Measurements from ENCODE around the gene ARHGEF33.

ARHGEF33 gene

DNA sequence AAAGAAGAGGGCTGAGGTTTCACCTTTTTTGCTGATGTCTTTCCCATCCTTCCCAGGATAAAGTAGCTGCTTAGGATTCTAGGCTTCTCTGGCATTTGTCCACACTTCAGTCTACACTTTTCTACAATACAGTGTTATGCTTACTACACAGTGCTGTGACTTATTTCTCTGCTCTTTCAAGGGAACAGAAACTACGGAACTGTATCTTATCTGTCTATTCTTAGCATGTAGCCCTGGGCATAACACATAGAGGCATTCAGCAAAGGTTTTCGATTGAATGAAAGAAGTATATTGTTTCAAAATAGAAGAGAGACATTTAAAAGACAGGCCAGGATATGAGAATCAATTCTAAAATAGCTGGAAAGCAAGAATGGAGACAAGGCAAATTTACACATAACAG is 110.9 kb downstream of the ARHGEF33 start:
- DNase-seq (ENCODE audit: low read depth in 1 of 2, low spot score in 1 of 2), result no peak
- TF ChIP-seq, protein P1, sequence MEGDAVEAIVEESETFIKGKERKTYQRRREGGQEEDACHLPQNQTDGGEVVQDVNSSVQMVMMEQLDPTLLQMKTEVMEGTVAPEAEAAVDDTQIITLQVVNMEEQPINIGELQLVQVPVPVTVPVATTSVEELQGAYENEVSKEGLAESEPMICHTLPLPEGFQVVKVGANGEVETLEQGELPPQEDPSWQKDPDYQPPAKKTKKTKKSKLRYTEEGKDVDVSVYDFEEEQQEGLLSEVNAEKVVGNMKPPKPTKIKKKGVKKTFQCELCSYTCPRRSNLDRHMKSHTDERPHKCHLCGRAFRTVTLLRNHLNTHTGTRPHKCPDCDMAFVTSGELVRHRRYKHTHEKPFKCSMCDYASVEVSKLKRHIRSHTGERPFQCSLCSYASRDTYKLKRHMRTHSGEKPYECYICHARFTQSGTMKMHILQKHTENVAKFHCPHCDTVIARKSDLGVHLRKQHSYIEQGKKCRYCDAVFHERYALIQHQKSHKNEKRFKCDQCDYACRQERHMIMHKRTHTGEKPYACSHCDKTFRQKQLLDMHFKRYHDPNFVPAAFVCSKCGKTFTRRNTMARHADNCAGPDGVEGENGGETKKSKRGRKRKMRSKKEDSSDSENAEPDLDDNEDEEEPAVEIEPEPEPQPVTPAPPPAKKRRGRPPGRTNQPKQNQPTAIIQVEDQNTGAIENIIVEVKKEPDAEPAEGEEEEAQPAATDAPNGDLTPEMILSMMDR (IDR thresholded peaks at IDR 0.05; ENCODE audit: insufficient read depth, low read length), result no peak
- no peak for TF ChIP-seq GABPA (IDR thresholded peaks at IDR 0.05; ENCODE audit: low read depth)
- TF ChIP-seq, protein P2, sequence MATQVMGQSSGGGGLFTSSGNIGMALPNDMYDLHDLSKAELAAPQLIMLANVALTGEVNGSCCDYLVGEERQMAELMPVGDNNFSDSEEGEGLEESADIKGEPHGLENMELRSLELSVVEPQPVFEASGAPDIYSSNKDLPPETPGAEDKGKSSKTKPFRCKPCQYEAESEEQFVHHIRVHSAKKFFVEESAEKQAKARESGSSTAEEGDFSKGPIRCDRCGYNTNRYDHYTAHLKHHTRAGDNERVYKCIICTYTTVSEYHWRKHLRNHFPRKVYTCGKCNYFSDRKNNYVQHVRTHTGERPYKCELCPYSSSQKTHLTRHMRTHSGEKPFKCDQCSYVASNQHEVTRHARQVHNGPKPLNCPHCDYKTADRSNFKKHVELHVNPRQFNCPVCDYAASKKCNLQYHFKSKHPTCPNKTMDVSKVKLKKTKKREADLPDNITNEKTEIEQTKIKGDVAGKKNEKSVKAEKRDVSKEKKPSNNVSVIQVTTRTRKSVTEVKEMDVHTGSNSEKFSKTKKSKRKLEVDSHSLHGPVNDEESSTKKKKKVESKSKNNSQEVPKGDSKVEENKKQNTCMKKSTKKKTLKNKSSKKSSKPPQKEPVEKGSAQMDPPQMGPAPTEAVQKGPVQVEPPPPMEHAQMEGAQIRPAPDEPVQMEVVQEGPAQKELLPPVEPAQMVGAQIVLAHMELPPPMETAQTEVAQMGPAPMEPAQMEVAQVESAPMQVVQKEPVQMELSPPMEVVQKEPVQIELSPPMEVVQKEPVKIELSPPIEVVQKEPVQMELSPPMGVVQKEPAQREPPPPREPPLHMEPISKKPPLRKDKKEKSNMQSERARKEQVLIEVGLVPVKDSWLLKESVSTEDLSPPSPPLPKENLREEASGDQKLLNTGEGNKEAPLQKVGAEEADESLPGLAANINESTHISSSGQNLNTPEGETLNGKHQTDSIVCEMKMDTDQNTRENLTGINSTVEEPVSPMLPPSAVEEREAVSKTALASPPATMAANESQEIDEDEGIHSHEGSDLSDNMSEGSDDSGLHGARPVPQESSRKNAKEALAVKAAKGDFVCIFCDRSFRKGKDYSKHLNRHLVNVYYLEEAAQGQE (IDR thresholded peaks at IDR 0.05; ENCODE audit: insufficient replicate concordance, low read depth), result no peak
- no peak for TF ChIP-seq POLR2AphosphoS5 (IDR thresholded peaks at IDR 0.05; ENCODE audit: low read depth)
- TF ChIP-seq SPI1 (IDR thresholded peaks at IDR 0.05; ENCODE audit: borderline replicate concordance, low read depth), result no peak
- Histone ChIP-seq H3K27me3 (ENCODE audit: insufficient read depth, poor library complexity, severe bottlenecking) (no peaks in the 10 kb centered on the region), H3K4me3 (replicated peaks; ENCODE audit: insufficient read depth, low read length) (no peak overlapping the region), H3K27ac (replicated peaks) (no peak overlapping the region)

DNA sequence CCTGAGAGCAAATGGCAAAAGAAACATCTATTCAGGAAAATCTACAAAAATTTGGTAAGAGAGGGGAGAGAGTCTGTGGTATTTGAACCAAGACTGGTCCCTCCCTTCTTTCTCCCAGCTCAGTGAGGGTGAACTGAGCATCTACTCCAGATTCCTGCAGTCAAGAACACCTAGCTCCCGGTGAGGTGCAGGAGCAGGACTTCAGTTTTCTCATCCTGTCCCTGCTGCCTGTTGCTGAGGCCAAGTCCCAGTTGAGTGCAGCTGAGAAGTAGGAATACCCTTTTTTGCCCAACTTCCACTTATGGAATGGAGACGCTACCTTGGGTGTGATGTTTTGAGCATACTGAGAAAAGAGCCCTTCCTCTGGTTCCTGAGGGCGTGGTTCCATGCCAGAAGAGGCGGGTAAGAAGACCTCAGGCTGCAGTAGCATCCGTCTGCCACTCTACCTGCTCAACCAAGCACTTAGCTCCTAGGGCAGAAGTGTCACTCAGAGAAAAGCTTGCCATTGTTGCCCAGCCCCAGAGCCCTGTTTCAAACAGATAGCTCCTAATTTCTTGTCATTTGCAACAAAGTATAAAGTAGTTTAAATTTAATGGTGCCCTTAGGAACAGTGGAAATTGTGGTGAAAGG is 118.3 kb downstream of the ARHGEF33 start:
- TF ChIP-seq SPI1 (IDR thresholded peaks at IDR 0.05; ENCODE audit: borderline replicate concordance, low read depth) (no peak), GABPA (IDR thresholded peaks at IDR 0.05; ENCODE audit: low read depth) (no peak)
- TF ChIP-seq, protein P1 (IDR thresholded peaks at IDR 0.05; ENCODE audit: insufficient read depth, low read length), result no peak
- TF ChIP-seq, protein P2 (IDR thresholded peaks at IDR 0.05; ENCODE audit: insufficient replicate concordance, low read depth), result no peak
- Histone ChIP-seq H3K27ac (replicated peaks) (no peak overlapping the region), H3K27me3 (ENCODE audit: insufficient read depth, poor library complexity, severe bottlenecking) (no peaks in the 10 kb centered on the region), H3K4me3 (replicated peaks; ENCODE audit: insufficient read depth, low read length) (no peak overlapping the region)
- no peak for DNase-seq (ENCODE audit: low read depth in 1 of 2, low spot score in 1 of 2)

DNA sequence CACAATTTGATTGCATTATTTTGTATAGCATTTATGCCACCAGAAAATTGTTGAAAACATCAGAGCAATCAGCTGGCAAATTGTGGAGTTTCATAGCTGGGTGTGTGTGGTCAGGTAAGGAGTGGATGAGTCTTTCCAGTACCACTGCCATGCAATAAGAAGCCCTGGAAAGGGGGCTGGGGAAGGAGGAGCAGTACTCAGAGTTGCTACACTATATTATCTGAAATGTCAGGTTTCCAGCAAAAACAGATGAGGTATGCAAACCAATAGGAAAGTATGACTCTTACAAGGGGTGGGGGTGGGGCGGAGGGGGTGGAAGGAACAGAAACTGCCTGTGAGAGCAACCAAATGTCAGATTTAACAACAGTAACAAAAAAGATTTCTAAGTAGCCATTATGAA is 119.0 kb downstream of the ARHGEF33 start:
- Histone ChIP-seq H3K27ac (replicated peaks) (no peak overlapping the region), H3K27me3 (ENCODE audit: insufficient read depth, poor library complexity, severe bottlenecking) (no peaks in the 10 kb centered on the region), H3K4me3 (replicated peaks; ENCODE audit: insufficient read depth, low read length) (no peak overlapping the region)
- no peak for DNase-seq (ENCODE audit: low read depth in 1 of 2, low spot score in 1 of 2)
- TF ChIP-seq, protein P2 (IDR thresholded peaks at IDR 0.05; ENCODE audit: insufficient replicate concordance, low read depth), result no peak
- TF ChIP-seq, protein P1 (IDR thresholded peaks at IDR 0.05; ENCODE audit: insufficient read depth, low read length), result no peak
- TF ChIP-seq SPI1 (IDR thresholded peaks at IDR 0.05; ENCODE audit: borderline replicate concordance, low read depth) (no peak), POLR2AphosphoS5 (IDR thresholded peaks at IDR 0.05; ENCODE audit: low read depth) (no peak), GABPA (IDR thresholded peaks at IDR 0.05; ENCODE audit: low read depth) (no peak)

All from HL-60 (cell line).